T-helper 1 cell treated with Interleukin-12 subunit alpha and Interleukin-12 subunit beta and Interleukin-4 antibody, amounts not matched to agents 30 ng/mL and 1 ng/mL, for 36 hours (primary cell): ENCODE results near the gene B3GAT3. TPM values are rescaled to one million over a fixed set of nuclear protein-coding genes. Genes with fewer than 3 reads are reported as not detected.

ENCODE experiments used
- total RNA-seq: library from RNA; stranded (reverse); gene quantifications from 2 replicates; pipeline ENCODE4 v1.2.3, GENCODE V29; 2022

Gene B3GAT3
- total RNA-seq, 1 donor from 2014 or later: 70.6 TPM

Other genes starting within 250 kb of the B3GAT3 start
- not detected in 2 replicates for gene SCGB1A1, start 203.0 kb downstream of the B3GAT3 start, total RNA-seq
- 359 and 362 TPM in 2 replicates for gene AHNAK, start 75.2 kb downstream of the B3GAT3 start, total RNA-seq
- 1,061 and 1,072 TPM in 2 replicates for gene EEF1G, start 48.1 kb downstream of the B3GAT3 start, total RNA-seq
- 24.2 and 31.3 TPM in 2 replicates for gene TUT1, start 30.5 kb downstream of the B3GAT3 start, total RNA-seq
- 235 and 238 TPM in 2 replicates for gene MTA2, start 20.1 kb downstream of the B3GAT3 start, total RNA-seq
- 141 and 150 TPM in 2 replicates for gene EML3, start 9.2 kb downstream of the B3GAT3 start, total RNA-seq
- gene ROM1, start 8.7 kb downstream of the B3GAT3 start, total RNA-seq: 1.1 and 2.7 TPM in 2 replicates
- gene GANAB, start 24.6 kb upstream of the B3GAT3 start, total RNA-seq: 285 and 289 TPM in 2 replicates
- 31.4 and 32.3 TPM in 2 replicates for gene INTS5, start 31.3 kb upstream of the B3GAT3 start, total RNA-seq
- gene C11orf98, start 43.2 kb upstream of the B3GAT3 start, total RNA-seq: 110 and 112 TPM in 2 replicates
- gene CSKMT, start 43.3 kb upstream of the B3GAT3 start, total RNA-seq: 26.4 and 26.7 TPM in 2 replicates
- 7.8 and 8.0 TPM in 2 replicates for gene UQCC3, start 49.7 kb upstream of the B3GAT3 start, total RNA-seq
- 18.3 and 20.9 TPM in 2 replicates for gene LBHD1, start 50.3 kb upstream of the B3GAT3 start, total RNA-seq
- gene UBXN1, start 57.1 kb upstream of the B3GAT3 start, total RNA-seq: 126 and 127 TPM in 2 replicates
- 0.17 and 0.20 TPM in 2 replicates for gene LRRN4CL, start 67.5 kb upstream of the B3GAT3 start, total RNA-seq
- 34.4 and 35.0 TPM in 2 replicates for gene BSCL2, start 85.4 kb upstream of the B3GAT3 start, total RNA-seq
- gene GNG3, start 85.7 kb upstream of the B3GAT3 start, total RNA-seq: not detected in 2 replicates
- gene HNRNPUL2, start 105.5 kb upstream of the B3GAT3 start, total RNA-seq: 63.6 and 64.3 TPM in 2 replicates
- 49.8 and 51.5 TPM in 2 replicates for gene TTC9C, start 106.5 kb upstream of the B3GAT3 start, total RNA-seq
- 13.8 and 14.0 TPM in 2 replicates for gene ZBTB3, start 132.2 kb upstream of the B3GAT3 start, total RNA-seq
- gene POLR2G, start 139.6 kb upstream of the B3GAT3 start, total RNA-seq: 108 and 112 TPM in 2 replicates
- gene TAF6L, start 149.4 kb upstream of the B3GAT3 start, total RNA-seq: 22.2 and 23.8 TPM in 2 replicates
- 48.8 and 53.1 TPM in 2 replicates for gene TMEM179B, start 165.4 kb upstream of the B3GAT3 start, total RNA-seq
- 17.6 and 18.4 TPM in 2 replicates for gene TMEM223, start 170.0 kb upstream of the B3GAT3 start, total RNA-seq
- gene NXF1, start 183.5 kb upstream of the B3GAT3 start, total RNA-seq: 97.3 and 97.4 TPM in 2 replicates
- gene STX5, start 210.1 kb upstream of the B3GAT3 start, total RNA-seq: 45.9 and 50.5 TPM in 2 replicates
- not detected in 2 replicates for gene TEX54, start 210.9 kb upstream of the B3GAT3 start, total RNA-seq
- gene WDR74, start 217.6 kb upstream of the B3GAT3 start, total RNA-seq: 81.3 and 82.3 TPM in 2 replicates